ENCODE measurements around the gene VWCE.

DNA sequence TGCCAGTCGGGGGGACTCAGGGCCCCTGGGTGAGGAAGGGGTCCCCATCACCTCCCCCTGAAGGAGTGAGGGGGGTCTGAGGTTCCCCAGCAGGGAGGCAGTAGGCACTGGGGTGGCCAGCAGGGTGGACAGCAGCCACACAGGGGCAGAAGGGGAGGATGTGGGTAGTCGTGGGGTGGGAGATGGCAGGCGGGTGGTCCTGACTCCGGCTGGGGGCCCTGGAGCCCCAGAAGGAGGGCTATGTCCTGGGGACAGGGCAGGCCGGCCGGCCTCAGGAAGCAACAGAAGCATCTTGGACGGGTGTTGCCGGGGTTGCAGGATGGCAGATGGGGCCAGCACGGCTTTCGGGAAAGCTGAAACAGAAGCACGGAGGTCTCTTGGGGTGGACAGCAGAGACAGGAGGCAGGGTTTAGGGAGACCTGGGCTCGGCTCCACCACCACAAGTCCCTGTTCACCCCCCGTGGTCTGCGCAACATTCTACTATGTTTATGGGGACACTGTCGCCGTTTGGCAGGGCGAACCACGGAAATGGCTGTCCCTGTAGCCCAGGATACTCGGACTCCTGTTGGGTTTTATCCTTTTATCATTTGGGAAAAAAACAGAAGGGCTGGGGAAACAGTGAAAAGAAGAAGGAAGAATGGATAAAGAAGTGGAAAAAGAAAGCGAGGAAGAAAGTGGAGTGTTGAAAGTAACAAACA lies 14.1 kb downstream of the VWCE start:
- TF ChIP-seq, protein P1, sequence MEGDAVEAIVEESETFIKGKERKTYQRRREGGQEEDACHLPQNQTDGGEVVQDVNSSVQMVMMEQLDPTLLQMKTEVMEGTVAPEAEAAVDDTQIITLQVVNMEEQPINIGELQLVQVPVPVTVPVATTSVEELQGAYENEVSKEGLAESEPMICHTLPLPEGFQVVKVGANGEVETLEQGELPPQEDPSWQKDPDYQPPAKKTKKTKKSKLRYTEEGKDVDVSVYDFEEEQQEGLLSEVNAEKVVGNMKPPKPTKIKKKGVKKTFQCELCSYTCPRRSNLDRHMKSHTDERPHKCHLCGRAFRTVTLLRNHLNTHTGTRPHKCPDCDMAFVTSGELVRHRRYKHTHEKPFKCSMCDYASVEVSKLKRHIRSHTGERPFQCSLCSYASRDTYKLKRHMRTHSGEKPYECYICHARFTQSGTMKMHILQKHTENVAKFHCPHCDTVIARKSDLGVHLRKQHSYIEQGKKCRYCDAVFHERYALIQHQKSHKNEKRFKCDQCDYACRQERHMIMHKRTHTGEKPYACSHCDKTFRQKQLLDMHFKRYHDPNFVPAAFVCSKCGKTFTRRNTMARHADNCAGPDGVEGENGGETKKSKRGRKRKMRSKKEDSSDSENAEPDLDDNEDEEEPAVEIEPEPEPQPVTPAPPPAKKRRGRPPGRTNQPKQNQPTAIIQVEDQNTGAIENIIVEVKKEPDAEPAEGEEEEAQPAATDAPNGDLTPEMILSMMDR (conservative IDR thresholded peaks at IDR 0.05; ENCODE audit: low read length), result no peak
- TF ChIP-seq EZH2phosphoT487 (IDR thresholded peaks at IDR 0.05; ENCODE audit: borderline replicate concordance), result no peak
